ENCODE results near the gene GSTA5.
"Not testable (repeated sequence)": the region's sequence is repeated elsewhere in the genome, so short reads cannot be mapped to it uniquely, and the experiment has no call there.

GRCh38 chr6:52870335-52871091, 29.9 kb upstream of the GSTA5 start:
- TF ChIP-seq RFX5 (IDR thresholded peaks at IDR 0.05; ENCODE audit: borderline replicate concordance, low read depth, low read length); CTCF (IDR thresholded peaks at IDR 0.05; ENCODE audit: control extremely low read depth in 1 of 3, insufficient read depth in 1 of 3, low read depth in 1 of 3, low read length in 3 of 3); POLR2A (IDR thresholded peaks at IDR 0.05; ENCODE audit: control extremely low read depth in 1 of 2, low read depth in 2 of 2, low read length in 2 of 2): not testable (repeated sequence)
